ENCODE results near the gene MTUS2.

MTUS2 gene

DNA sequence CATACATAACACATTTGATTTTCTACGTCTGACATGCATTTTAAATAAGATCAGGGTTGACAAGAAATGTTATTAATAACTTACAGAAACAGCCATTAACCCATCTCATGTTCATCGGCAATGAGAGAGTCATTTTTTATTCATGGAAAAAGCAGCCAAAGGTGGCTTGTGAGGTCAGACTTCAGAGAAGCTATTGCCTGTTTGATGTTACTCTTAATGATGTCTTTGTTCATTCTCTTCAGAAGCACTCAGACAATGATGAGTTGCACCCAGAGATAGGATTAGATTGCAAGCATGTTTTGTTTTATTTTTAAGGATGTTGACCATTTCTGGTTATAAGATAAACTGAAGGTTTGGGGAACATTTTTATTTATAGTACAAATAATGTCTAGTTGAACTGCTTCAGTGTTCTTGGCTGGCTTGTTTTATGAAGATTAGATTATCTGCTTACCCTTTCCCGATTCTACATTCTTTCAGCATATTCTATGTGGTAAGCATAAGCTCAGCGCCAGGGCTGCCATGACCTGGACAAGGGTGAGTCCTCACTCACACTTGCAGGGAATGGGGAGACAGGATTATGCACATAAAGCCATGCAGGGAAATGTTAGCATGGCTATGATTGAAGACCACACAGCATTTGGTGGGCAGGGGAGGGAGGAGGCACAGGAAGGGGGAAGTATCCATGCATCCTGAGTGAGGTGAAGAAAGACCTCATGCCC lies 288.1 kb downstream of the MTUS2 start:
- no peak for DNase-seq (ENCODE audit: low read depth)

DNA sequence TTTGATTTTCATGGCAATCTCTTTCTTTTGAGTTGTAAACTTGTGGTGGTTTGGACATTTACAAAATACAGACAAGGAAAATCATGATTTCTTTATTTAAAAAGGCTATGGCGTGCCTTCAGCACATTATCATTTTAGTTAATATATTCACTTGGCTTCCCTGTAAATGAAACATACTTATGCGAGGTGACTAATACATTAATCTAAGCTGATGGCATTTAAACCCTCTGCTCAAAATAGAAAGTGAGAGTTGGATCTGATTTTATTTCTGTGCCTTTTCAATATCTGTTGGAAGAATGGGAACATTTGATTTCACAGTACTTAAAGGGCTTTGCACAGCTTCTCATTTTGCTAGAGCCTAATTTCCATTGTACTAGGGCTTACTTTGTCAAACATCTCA lies 289.8 kb downstream of the MTUS2 start:
- DNase-seq (ENCODE audit: low read depth), result no peak

DNA sequence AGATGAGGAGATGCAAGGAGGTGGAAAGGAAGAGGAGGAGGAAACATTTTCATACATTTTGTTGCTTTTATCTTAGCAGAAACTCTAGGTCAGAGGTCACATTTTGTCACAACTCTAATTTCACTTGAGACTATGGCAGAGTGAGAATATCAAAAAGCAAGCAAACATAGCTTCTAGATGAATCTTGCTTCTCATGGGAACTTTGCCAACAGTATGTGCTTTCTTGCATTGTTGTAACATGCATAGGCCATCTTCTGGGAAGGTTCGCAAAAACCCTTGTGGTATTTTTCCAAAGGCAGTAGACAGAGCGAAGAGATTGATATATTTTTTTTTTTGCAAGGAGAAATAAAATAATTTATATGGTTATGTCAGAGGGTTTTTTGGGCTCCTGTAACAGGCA lies 291.3 kb downstream of the MTUS2 start:
- DNase-seq (ENCODE audit: low read depth), result no peak

DNA sequence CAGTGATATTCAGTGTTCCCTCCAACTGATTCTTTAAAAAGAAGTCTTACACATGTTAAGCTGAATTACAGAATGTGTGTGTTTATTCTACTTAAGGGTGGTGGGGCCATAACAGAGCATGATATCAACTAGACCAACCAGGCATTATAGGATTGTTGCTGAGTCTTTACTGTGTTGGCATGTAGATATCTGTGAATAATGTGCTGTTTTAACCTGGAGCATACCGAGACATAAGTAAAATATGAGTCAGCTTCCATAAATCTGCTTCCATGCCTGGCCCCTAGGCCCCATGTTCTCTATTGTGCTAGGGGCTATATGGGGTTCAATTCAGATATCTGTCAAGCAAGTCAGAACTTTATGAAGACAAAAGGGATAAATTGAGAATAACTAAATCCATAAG lies 295.7 kb downstream of the MTUS2 start:
- no peak for DNase-seq (ENCODE audit: low read depth)

DNA sequence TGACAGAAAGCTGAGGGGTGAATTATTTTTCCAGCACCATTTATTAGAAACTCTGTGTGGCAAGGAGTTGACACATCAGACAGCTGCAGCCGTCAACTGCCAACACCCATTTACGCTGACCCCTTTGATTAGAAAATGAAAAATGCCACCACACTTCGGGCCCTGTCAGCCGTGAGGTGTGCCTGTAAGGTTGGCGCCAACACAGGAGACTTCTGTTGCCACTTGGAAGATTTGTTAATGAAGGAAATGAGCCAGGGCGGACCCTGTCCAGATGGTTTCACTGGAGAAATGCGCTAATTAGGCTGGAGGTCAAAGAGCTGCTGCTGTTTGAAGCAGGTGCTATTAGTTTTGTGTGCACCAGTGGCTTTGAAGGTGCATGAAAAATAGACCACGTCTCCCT lies 297.5 kb downstream of the MTUS2 start:
- DNase-seq (ENCODE audit: low read depth), result no peak

DNA sequence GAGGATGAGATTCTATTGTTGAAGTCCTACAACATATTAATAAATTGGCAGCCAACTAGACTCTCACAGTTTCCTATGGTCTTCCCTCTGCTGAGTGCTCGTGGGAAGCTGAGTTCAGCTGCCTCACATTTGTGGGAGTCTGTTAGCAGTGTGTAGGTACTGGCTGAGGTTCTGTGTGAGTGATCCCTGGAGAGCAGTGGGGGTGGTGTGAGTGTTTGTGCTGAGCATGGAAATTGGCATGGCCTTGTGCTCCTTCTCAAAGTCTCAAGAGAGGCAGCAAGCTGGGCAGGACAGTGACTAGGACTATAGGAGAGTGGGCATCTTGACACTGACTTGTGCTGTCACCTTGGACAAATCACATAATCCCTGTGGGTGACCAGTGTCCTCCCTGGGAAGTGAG lies 298.3 kb downstream of the MTUS2 start:
- no peak for DNase-seq (ENCODE audit: low read depth)

DNA sequence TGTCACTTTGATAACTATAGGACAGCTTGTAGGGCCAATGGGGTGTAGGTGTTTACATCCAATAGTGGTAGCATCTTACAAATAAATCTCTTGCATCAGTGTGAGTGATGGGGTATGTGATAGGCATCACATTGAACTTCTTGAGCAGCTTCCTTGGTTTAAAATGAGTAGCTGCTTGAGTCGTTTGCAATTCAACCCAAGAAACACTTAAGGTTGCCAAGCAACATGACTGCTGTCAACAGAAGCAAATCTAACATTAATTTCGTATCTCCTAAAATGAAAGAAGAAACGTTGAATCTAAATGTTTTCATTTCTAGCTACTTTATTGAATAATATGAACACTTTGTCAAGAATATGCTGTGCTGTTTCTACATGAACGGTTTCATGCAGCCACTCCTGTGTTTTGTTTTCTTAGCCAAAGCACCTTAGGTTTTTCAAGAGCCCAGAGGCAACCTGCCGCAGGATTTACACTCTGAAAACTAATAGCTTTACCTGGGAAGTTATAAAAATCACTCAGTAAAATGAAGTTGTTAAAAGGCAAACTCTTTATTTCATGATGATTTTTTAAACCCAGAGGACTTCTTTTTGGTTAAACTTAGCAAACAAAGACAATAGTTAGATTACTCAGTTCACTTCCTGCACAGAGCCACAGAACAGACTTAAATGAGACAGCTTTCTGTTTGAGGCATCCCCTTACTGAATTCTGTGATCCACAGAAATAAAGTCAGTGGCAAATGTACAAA lies 305.2 kb downstream of the MTUS2 start:
- no peak for DNase-seq (ENCODE audit: low read depth)

DNA sequence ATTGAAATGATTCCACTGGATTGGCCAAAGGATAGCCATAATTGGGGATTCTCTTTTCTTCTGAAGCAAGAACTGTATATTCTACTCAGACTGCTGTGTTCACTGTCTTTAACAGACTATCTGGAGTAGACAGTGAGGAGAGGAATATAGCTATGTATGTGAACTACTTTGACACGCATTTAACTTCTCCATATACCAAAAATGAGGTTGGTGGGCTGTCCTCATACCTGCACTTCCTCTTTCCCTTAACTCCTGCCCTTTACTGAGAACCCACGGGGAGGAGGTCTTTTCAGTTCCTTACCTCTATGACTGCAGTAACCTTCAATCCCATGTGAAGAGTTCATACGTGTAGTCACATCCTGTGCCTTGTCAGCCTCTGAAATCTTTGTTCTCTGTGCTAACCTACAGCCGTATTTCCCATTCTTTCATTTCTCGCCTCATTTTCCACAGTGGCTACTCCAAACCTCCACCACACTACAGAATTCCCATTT lies 305.8 kb downstream of the MTUS2 start:
- no peak for DNase-seq (ENCODE audit: low read depth)

DNA sequence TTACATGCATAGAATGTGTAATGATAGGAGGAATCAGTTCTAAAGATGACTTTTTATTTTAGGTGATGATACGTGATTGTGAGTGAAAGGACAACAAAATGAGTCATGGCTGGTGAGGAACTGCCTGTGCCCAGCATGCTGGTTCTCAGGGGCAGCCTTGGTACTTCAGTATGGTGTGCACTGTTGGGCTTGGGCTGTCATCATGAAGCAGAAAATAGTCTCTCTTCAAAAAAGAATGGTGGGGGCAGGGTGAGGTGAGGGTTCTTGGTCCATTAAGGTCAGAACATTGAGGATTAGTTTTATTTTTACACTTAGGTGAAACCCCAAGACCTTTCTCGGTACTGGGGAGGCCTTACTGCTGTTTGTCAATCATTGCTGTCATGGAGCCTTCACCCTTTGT lies 309.5 kb downstream of the MTUS2 start:
- no peak for DNase-seq (ENCODE audit: low read depth)

DNA sequence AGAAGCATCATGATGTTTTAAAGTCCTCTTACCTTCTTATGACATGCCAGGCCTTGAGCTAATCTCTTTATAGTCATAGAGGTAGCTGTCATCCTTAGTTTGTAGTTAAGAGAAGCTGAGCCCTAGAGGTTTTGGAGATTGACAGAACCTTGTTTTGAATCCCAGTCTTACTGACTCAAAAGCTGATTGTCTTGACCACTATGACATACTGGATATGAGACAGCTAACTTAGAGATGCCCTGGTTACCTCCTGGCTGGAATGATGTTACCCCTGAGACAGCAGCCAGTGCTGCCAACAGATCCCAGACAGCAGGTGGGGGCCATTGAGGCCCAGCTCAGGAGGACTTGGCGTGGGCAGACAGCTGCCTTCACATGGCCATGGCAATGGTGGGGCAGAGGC lies 311.0 kb downstream of the MTUS2 start:
- no peak for DNase-seq (ENCODE audit: low read depth)

DNA sequence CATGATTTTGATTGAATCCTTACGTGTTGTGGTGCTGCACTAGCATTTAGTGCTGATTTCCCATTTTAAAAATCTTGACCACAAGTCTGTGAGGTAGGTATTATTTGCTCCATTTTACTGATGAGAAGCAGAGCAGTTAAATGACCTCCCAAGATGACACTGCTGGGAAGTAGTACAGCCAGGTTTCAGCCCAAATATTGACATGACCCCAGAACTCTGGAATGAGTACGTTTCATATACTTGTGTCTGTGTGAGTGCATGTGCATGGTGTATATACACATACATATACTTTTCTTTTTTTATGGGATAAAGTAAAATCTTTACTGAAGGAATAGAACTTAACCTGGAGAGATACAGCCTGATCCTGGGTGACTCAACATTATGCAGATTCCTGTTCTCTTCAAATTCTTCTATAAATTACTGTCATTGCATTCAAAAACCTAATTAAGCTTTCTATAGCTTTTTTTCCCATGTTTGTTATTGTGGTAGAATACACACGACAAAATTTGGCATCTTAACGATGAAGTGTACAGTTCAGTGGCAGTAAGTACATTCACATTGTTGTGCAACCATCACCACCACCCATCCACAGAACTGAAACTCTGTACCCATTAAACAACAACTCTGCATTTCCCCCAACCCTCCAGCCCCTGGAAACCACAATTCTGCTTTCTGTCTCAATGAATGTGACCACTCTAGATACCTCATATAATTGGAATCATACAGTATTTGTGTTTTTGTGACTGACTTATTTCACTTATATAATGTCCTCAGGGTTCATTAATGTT lies 311.9 kb downstream of the MTUS2 start:
- no peak for DNase-seq (ENCODE audit: low read depth)

DNA sequence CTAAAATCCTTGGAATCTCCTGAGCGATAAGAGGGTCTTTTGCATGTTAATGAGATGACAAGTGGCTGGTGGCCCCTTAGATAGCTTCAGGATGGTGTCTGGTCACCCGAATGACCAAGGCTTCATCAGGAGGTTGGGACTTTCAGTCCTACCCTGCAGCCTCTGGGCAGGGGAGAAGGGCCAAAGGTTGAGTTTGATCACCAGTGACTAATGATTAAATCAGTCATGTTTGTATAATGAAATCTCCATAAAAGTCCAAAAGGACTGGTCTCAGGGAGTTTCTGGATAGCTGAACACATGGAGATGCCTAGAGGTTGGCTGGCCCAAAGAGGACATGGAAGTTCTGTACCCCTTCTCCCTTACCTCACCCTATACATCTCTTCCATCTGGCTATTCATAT lies 316.2 kb downstream of the MTUS2 start:
- no peak for DNase-seq (ENCODE audit: low read depth)

DNA sequence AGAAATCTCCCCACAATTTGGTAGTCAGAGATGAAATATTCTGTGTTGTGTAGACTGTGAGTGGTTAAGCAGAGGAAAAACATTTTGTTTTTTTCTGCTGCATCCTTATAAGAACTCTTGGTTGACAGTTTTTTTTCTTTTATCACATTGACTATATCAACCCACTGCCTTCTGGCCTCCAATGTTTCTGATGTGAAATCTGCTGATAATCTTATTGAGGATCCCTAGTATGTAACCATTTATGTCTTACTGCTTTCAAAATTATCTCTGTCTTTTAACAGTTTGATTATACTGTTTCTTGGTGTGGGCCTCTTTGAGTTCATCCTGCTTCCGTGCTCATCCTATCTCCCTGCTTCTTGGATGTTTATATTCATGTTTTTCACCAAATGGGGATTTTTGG lies 316.9 kb downstream of the MTUS2 start:
- DNase-seq (ENCODE audit: low read depth), result no peak

DNA sequence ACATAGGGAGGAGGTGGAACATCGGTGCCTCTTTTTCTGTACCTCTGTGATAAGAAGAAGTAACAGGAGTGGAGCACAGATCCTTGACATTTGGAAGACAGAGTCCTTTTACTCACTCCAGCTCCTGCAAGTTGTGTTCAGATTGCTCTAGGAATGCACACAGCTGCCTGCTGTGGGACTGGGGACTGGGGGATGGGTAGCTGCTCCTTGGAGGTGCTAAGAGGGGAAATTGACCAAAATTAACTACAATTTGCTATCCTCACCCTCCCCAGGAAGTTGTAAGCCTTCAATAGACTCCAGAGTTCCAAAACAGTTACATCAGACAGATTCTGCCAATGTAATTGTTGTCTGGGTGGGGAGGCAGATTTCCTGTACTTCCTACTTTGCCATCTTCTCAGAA lies 317.9 kb downstream of the MTUS2 start:
- no peak for DNase-seq (ENCODE audit: low read depth)

DNA sequence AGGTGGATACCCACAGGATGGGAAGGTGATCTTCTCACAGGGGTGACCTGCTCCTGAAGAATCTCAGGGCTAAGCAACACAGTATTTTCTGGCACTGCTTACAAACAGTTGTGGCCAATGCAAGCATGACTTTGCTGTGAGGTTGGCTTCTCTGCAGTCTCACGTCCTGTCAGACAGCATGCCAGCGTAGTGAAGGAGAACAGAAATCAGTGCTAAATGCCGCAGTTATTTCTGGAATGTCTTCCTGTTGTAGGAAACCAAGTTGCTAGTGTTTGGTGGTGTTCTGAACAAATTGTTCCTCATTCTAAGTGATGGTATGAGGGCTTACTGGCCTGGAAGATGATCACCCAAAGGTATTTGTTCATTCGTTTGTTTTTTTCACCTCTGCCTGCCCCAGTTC lies 320.1 kb downstream of the MTUS2 start:
- no peak for DNase-seq (ENCODE audit: low read depth)

DNA sequence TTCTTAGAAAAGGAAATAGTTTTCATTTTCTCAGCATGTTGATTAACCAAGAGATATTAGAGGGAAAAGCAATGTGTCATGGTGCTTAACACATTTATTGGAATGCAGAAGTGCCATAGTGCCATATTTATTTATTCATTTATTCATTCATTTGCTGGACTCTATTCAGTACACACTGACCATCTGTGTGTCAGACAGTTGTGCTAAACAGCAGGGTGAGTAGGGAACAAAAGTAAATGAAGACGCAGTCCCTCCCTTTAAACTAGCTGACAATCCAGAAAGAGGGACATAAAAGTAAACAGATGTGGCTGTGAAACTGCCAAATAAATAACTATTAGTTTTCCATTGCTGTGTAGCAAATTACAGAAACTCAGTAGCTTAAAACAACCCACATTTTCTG lies 323.7 kb downstream of the MTUS2 start:
- DNase-seq (ENCODE audit: low read depth), result no peak

DNA sequence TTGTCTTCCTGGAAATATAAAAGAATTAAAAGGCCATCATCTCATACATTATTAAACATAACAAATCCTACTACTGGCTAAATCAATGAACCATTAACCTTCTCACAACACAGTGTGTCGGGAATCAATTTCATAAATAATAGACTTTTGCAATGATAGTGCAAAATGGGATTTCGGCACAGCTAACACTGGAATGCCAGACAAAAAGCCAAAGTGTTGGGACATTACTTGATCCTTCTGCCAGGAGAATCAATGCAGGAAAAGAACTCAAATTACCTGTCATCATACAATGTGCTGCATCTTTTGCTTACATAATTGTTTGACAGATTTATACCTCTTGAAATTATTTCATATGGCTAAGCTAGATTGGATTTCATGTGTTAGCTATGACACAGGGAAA lies 334.3 kb downstream of the MTUS2 start:
- no peak for DNase-seq (ENCODE audit: low read depth)

DNA sequence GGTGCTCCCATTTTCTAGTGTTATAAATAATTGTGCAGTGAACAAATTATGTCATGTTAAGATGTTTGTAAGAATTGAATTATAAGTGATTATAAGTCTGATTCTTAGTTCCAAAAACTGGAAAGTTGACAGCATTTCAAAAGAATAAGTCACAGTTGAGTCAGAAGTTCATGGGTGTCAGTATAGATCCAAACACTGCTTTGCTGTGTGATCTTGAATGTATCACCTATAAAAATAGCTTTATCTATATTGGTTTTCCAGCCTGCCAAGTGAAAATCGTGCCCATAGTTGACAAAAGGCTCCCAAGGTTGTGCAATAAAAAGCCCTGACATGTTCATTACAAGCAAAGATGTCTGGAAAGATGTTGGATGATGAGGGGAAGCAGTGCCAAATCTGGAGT lies 336.0 kb downstream of the MTUS2 start:
- no peak for DNase-seq (ENCODE audit: low read depth)

DNA sequence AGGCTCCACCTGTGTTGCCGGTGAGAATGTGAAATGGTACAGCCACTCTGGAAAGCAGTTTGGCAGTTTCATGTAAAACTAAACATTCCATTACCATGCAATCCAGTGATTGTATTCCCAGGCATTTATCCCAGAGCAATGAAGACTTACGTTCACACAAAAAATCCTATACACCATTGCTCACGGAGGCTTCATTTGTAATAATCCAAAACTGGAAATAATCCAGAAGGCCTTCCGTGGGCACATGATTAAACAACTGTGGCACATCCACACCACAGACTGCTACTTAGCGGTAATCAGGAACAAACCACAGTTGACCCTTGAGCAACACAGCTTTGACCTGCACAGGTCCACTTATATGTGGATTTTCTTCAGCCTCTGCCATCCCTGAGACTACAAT lies 339.7 kb downstream of the MTUS2 start:
- no peak for DNase-seq (ENCODE audit: low read depth)

DNA sequence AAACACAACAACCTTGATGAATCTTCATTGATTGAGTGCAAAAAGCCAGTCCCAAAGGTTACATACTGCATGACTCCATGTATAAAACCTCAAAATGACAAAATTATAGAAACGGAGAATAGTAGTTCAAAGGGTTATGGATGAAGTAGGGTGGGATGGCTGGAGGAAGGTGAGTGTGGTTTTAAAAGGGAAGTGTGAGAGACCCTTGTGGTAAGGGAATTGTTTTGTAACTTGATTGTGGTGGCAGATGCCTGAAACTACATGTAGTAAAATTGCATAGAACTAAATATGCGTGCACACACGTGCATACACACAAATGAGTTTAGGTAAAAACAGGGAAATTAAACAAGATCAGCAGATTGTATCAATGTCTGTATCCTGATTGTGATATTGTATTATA lies 340.7 kb downstream of the MTUS2 start:
- no peak for DNase-seq (ENCODE audit: low read depth)

DNA sequence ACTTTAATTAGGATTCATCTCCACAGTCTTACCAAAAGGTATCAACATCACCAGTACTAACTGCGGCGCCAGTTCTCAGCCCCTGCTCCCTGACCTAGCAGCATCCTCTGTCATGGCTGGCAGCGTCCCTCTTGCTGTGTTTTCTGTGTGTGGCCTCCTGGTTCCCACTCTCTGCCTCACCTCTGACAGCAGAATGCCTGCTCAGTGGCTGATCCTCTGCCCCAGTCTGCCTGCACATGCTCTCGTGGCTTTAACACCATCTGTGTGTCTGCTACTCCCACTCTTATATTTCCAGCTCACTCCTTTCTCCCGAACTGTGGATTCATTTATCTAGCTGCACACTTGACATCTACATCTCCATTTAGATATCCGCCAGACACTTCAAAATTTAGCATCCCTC lies 341.5 kb downstream of the MTUS2 start:
- DNase-seq (ENCODE audit: low read depth), result no peak

DNA sequence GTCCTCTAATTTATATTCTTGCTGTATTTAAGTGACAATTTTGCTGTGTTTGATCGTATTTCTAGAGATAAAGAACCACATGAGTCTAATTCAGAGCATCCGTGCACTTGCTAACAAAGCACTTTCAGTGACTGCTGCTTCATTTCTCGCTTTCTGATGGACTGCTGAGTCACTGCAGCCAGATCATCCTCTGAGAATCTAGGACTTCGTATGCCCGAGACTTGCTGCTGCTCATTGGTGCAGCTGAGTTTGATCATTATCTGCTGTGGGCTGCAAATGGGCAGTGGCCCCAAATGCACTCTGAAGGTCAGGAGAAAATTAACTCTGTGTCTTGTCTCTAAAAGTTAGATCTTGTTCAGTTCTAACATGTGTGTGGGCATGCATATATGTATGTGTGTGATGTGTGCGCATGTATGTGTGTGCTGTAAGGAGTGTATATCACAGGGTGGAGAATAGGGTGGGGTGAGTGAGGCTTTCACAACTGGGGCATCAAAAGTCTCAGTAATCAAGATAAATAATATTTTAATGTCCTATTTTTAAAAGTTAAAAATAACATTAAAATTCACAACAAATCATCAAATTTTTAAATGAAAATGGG lies 342.6 kb downstream of the MTUS2 start:
- no peak for DNase-seq (ENCODE audit: low read depth)

DNA sequence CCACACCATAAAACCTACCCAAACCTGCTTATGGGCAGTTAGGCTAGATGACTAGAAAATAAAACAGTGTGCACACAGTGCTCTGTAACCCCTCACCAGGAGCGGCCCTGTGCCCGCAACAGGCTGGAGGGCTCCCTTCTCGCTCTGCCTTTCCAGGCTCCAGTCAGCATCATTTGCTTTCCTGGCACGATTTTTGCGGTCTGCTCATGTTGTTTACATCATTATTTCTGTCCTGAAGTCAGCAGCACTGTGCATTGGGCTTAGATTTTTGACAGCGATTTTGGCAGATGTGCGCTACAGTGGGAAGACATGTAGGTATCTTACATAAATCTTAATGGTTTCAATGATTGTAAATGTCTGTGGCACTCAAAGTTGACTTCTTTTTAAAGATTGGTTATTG lies 344.0 kb downstream of the MTUS2 start:
- no peak for DNase-seq (ENCODE audit: low read depth)
